GM23338 (cell line): ENCODE measurements around the gene C15orf61. TPM values are rescaled to one million over a fixed set of nuclear protein-coding genes. Genes with fewer than 3 reads are reported as not detected.

Source experiments
- ATAC-seq: fragments of 200-7000 bp; cut with Tn5 transposase; 3 replicates; pipeline ENCODE4 v1.9.1; 2020
- DNase-seq: peaks from one replicate; pipeline ENCODE4 v3.0.0-alpha.2; 2015; ENCODE audit warnings: low spot score
- H2AFZ ChIP-seq: fragments of 200-600 bp; sonication (generic); 2 replicates; pipeline ENCODE4 v1.8.0; 2016; ENCODE audit warnings: antibody characterized with exemption, mild to moderate bottlenecking, moderate library complexity
- H3F3A ChIP-seq: fragments of 200-600 bp; sonication (generic); replicated peaks from 2 replicates; pipeline ENCODE4 v1.8.0; 2017; ENCODE audit warnings: antibody characterized with exemption, mixed run types, low read depth
- H3K27ac ChIP-seq: fragments of 200-600 bp; sonication (generic); 2 replicates; pipeline ENCODE4 v1.6.1; 2016; ENCODE audit warnings: low read depth
- H3K27me3 ChIP-seq: fragments of 200-600 bp; sonication (generic); 2 replicates; pipeline ENCODE4 v1.8.0; 2016; ENCODE audit warnings: mild to moderate bottlenecking, mixed run types, moderate library complexity; ENCODE audit not compliant: insufficient read depth
- H3K36me3 ChIP-seq: fragments of 200-600 bp; sonication (generic); 2 replicates; pipeline ENCODE4 v1.8.0; 2016; ENCODE audit warnings: mild to moderate bottlenecking; ENCODE audit not compliant: insufficient read depth
- H3K4me1 ChIP-seq: fragments of 200-600 bp; sonication (generic); 2 replicates; pipeline ENCODE4 v1.8.0; 2016; ENCODE audit warnings: mild to moderate bottlenecking, moderate library complexity; ENCODE audit not compliant: insufficient read depth
- H3K4me2 ChIP-seq: fragments of 200-600 bp; sonication (generic); 2 replicates; pipeline ENCODE4 v1.7.1; 2017; ENCODE audit warnings: mixed run types
- H3K4me3 ChIP-seq: fragments of 200-600 bp; sonication (generic); 2 replicates; pipeline ENCODE4 v1.6.1; 2016; ENCODE audit warnings: mixed run types
- H3K79me2 ChIP-seq: fragments of 200-600 bp; sonication (generic); replicated peaks from 2 replicates; pipeline ENCODE4 v1.8.0; 2017; ENCODE audit warnings: mild to moderate bottlenecking; ENCODE audit not compliant: insufficient read depth
- H3K9me2 ChIP-seq: fragments of 200-600 bp; sonication (generic); 2 replicates; pipeline ENCODE4 v1.8.0; 2017; ENCODE audit not compliant: insufficient read depth
- H4K20me1 ChIP-seq: fragments of 200-600 bp; sonication (generic); replicated peaks from 2 replicates; pipeline ENCODE4 v1.8.0; 2017; ENCODE audit warnings: mild to moderate bottlenecking; ENCODE audit not compliant: insufficient read depth
- H3K27ac Mint-ChIP-seq: 2 replicates; pipeline ENCODE4 v1.8.0; 2020; ENCODE audit warnings: inconsistent platforms, mild to moderate bottlenecking, moderate library complexity, mixed read lengths
- H3K27me3 Mint-ChIP-seq: 3 replicates; pipeline ENCODE4 v1.8.0; 2022; ENCODE audit warnings: low read depth, mild to moderate bottlenecking, moderate library complexity, mixed read lengths, inconsistent platforms; ENCODE audit not compliant: insufficient read depth, poor library complexity
- H3K36me3 Mint-ChIP-seq: 3 replicates; pipeline ENCODE4 v1.8.0; 2021; ENCODE audit warnings: low read depth, mild to moderate bottlenecking, inconsistent platforms, moderate library complexity, mixed read lengths
- H3K4me1 Mint-ChIP-seq: 3 replicates; pipeline ENCODE4 v1.8.0; 2020; ENCODE audit warnings: mild to moderate bottlenecking, inconsistent platforms, mixed read lengths
- H3K4me3 Mint-ChIP-seq: 3 replicates; pipeline ENCODE4 v1.8.0; 2021; ENCODE audit warnings: moderate library complexity, mild to moderate bottlenecking, inconsistent platforms, mixed read lengths
- H3K9me3 Mint-ChIP-seq: 3 replicates; pipeline ENCODE4 v1.8.0; 2020; ENCODE audit warnings: moderate library complexity, mild to moderate bottlenecking, inconsistent platforms, mixed read lengths
- CREB1 ChIP-seq: fragments of 250-450 bp; sonication (Bioruptor Pico); IDR thresholded peaks from 2 replicates; pipeline ENCODE4 v1.5.0; 2020; ENCODE audit warnings: low read depth, mild to moderate bottlenecking, moderate library complexity
- EZH2 ChIP-seq: fragments of 200-600 bp; sonication (generic); IDR thresholded peaks from one replicate; pipeline ENCODE4 v1.8.0; 2017; ENCODE audit warnings: antibody characterized with exemption, mild to moderate bottlenecking, low read depth; ENCODE audit not compliant: unreplicated experiment
- EZH2phosphoT487 ChIP-seq: fragments of 200-600 bp; sonication (generic); IDR thresholded peaks from one replicate; pipeline ENCODE4 v1.8.1; 2018; ENCODE audit warnings: antibody characterized with exemption; ENCODE audit not compliant: unreplicated experiment
- JUNB ChIP-seq: IDR thresholded peaks from one replicate; pipeline ENCODE4 v1.6.1; 2016; ENCODE audit warnings: antibody characterized with exemption; ENCODE audit not compliant: unreplicated experiment
- NANOG ChIP-seq: IDR thresholded peaks from 2 replicates; pipeline ENCODE4 v1.6.1; 2016; ENCODE audit warnings: antibody characterized with exemption, borderline replicate concordance
- POLR2AphosphoS5 ChIP-seq: IDR thresholded peaks from 2 replicates; pipeline ENCODE4 v1.6.1; 2016; ENCODE audit warnings: antibody characterized with exemption, low read depth
- STAT1 ChIP-seq: IDR thresholded peaks from one replicate; pipeline ENCODE4 v1.6.1; 2016; ENCODE audit warnings: antibody characterized with exemption; ENCODE audit not compliant: unreplicated experiment
- ZNF114 ChIP-seq: fragments of 250-450 bp; sonication (Bioruptor Pico); IDR thresholded peaks from 2 replicates; pipeline ENCODE4 v1.5.0; 2020; ENCODE audit warnings: mild to moderate bottlenecking, moderate library complexity
- ZNF331 ChIP-seq: fragments of 250-450 bp; sonication (Bioruptor Pico); IDR thresholded peaks from 2 replicates; pipeline ENCODE4 v1.5.0; 2020; ENCODE audit warnings: low read depth, mild to moderate bottlenecking, moderate library complexity
- polyA plus RNA-seq: library from polyadenylated mRNA; unstranded; fragments of >200 nt; fragmentation: Nextera tagmentation; extraction: Ambion mirVana; gene quantifications from 2 replicates; pipeline ENCODE4 v1.2.1, GENCODE V29; 2016
- total RNA-seq: library from RNA; depleted of rRNA; stranded (reverse); fragments of >200 nt; shearing (Covaris generic); gene quantifications from 2 replicates; pipeline ENCODE4 v1.2.3, GENCODE V29; 2014
- TF ChIP-seq, protein P1 (sequence below): IDR thresholded peaks from one replicate; pipeline ENCODE4 v1.6.1; 2018; ENCODE audit warnings: antibody characterized with exemption; ENCODE audit not compliant: unreplicated experiment
- TF ChIP-seq, protein P2 (sequence below), 2 experiments: fragments of 200-600 bp in 1 of 2; sonication (generic) in 1 of 2; conservative IDR thresholded peaks; 2 replicates each; pipeline versions ENCODE4 v1.5.1 to v1.6.1; 2016 to 2017; ENCODE audit warnings: antibody characterized with exemption in 2 of 2, low read depth in 2 of 2, mild to moderate bottlenecking in 2 of 2, moderate library complexity in 1 of 2
- TF ChIP-seq, protein P3 (sequence below): IDR thresholded peaks from 2 replicates; pipeline ENCODE4 v1.6.1; 2016; ENCODE audit warnings: antibody characterized with exemption
- TF ChIP-seq, protein P4 (sequence below): fragments of 250-450 bp; sonication (Bioruptor Pico); IDR thresholded peaks from 2 replicates; pipeline ENCODE4 v1.5.0; 2020; ENCODE audit warnings: mild to moderate bottlenecking, moderate library complexity

The C15orf61 gene
- total and polyA plus RNA-seq, 2 experiments from 2014 or later: 1.8 to 5.9 TPM

DNA sequence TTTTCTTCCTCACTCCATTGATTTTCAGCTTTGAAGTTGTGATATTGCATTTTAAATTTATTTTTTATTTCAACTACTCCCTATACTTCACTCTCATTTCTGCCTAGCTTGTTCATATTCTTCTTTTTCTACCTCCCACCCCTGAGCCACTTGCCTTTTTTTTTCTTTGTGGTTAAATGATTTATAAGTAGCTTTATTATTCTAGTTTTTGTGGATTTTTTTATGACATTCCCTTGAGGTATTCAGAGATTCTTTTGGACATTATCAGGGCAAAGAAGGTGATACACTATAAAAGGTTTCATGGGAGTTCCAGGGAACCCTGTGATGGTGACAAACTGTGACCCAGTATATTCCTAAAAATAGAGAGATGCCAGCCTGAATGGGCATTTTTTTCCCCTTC lies 3.3 kb downstream of the C15orf61 start:
- DNase-seq (no peak), ATAC-seq (no peak)
- no peaks in the 10 kb centered on the region for H3K9me2 ChIP-seq
- TF ChIP-seq, protein P1, sequence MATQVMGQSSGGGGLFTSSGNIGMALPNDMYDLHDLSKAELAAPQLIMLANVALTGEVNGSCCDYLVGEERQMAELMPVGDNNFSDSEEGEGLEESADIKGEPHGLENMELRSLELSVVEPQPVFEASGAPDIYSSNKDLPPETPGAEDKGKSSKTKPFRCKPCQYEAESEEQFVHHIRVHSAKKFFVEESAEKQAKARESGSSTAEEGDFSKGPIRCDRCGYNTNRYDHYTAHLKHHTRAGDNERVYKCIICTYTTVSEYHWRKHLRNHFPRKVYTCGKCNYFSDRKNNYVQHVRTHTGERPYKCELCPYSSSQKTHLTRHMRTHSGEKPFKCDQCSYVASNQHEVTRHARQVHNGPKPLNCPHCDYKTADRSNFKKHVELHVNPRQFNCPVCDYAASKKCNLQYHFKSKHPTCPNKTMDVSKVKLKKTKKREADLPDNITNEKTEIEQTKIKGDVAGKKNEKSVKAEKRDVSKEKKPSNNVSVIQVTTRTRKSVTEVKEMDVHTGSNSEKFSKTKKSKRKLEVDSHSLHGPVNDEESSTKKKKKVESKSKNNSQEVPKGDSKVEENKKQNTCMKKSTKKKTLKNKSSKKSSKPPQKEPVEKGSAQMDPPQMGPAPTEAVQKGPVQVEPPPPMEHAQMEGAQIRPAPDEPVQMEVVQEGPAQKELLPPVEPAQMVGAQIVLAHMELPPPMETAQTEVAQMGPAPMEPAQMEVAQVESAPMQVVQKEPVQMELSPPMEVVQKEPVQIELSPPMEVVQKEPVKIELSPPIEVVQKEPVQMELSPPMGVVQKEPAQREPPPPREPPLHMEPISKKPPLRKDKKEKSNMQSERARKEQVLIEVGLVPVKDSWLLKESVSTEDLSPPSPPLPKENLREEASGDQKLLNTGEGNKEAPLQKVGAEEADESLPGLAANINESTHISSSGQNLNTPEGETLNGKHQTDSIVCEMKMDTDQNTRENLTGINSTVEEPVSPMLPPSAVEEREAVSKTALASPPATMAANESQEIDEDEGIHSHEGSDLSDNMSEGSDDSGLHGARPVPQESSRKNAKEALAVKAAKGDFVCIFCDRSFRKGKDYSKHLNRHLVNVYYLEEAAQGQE: no peak
- TF ChIP-seq ZNF114 (CRISPR knock-in tag) (no peak), ZNF331 (no peak), EZH2 (no peak), POLR2AphosphoS5 (no peak), EZH2phosphoT487 (no peak), CREB1 (CRISPR knock-in tag) (no peak), JUNB (no peak), STAT1 (no peak), NANOG (no peak)
- TF ChIP-seq, protein P2, sequence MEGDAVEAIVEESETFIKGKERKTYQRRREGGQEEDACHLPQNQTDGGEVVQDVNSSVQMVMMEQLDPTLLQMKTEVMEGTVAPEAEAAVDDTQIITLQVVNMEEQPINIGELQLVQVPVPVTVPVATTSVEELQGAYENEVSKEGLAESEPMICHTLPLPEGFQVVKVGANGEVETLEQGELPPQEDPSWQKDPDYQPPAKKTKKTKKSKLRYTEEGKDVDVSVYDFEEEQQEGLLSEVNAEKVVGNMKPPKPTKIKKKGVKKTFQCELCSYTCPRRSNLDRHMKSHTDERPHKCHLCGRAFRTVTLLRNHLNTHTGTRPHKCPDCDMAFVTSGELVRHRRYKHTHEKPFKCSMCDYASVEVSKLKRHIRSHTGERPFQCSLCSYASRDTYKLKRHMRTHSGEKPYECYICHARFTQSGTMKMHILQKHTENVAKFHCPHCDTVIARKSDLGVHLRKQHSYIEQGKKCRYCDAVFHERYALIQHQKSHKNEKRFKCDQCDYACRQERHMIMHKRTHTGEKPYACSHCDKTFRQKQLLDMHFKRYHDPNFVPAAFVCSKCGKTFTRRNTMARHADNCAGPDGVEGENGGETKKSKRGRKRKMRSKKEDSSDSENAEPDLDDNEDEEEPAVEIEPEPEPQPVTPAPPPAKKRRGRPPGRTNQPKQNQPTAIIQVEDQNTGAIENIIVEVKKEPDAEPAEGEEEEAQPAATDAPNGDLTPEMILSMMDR (conservative IDR thresholded peaks at IDR 0.05; ENCODE audit: low read depth in 2 of 2): no peak
- TF ChIP-seq, protein P3, sequence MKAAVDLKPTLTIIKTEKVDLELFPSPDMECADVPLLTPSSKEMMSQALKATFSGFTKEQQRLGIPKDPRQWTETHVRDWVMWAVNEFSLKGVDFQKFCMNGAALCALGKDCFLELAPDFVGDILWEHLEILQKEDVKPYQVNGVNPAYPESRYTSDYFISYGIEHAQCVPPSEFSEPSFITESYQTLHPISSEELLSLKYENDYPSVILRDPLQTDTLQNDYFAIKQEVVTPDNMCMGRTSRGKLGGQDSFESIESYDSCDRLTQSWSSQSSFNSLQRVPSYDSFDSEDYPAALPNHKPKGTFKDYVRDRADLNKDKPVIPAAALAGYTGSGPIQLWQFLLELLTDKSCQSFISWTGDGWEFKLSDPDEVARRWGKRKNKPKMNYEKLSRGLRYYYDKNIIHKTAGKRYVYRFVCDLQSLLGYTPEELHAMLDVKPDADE: no peak
- TF ChIP-seq, protein P4, sequence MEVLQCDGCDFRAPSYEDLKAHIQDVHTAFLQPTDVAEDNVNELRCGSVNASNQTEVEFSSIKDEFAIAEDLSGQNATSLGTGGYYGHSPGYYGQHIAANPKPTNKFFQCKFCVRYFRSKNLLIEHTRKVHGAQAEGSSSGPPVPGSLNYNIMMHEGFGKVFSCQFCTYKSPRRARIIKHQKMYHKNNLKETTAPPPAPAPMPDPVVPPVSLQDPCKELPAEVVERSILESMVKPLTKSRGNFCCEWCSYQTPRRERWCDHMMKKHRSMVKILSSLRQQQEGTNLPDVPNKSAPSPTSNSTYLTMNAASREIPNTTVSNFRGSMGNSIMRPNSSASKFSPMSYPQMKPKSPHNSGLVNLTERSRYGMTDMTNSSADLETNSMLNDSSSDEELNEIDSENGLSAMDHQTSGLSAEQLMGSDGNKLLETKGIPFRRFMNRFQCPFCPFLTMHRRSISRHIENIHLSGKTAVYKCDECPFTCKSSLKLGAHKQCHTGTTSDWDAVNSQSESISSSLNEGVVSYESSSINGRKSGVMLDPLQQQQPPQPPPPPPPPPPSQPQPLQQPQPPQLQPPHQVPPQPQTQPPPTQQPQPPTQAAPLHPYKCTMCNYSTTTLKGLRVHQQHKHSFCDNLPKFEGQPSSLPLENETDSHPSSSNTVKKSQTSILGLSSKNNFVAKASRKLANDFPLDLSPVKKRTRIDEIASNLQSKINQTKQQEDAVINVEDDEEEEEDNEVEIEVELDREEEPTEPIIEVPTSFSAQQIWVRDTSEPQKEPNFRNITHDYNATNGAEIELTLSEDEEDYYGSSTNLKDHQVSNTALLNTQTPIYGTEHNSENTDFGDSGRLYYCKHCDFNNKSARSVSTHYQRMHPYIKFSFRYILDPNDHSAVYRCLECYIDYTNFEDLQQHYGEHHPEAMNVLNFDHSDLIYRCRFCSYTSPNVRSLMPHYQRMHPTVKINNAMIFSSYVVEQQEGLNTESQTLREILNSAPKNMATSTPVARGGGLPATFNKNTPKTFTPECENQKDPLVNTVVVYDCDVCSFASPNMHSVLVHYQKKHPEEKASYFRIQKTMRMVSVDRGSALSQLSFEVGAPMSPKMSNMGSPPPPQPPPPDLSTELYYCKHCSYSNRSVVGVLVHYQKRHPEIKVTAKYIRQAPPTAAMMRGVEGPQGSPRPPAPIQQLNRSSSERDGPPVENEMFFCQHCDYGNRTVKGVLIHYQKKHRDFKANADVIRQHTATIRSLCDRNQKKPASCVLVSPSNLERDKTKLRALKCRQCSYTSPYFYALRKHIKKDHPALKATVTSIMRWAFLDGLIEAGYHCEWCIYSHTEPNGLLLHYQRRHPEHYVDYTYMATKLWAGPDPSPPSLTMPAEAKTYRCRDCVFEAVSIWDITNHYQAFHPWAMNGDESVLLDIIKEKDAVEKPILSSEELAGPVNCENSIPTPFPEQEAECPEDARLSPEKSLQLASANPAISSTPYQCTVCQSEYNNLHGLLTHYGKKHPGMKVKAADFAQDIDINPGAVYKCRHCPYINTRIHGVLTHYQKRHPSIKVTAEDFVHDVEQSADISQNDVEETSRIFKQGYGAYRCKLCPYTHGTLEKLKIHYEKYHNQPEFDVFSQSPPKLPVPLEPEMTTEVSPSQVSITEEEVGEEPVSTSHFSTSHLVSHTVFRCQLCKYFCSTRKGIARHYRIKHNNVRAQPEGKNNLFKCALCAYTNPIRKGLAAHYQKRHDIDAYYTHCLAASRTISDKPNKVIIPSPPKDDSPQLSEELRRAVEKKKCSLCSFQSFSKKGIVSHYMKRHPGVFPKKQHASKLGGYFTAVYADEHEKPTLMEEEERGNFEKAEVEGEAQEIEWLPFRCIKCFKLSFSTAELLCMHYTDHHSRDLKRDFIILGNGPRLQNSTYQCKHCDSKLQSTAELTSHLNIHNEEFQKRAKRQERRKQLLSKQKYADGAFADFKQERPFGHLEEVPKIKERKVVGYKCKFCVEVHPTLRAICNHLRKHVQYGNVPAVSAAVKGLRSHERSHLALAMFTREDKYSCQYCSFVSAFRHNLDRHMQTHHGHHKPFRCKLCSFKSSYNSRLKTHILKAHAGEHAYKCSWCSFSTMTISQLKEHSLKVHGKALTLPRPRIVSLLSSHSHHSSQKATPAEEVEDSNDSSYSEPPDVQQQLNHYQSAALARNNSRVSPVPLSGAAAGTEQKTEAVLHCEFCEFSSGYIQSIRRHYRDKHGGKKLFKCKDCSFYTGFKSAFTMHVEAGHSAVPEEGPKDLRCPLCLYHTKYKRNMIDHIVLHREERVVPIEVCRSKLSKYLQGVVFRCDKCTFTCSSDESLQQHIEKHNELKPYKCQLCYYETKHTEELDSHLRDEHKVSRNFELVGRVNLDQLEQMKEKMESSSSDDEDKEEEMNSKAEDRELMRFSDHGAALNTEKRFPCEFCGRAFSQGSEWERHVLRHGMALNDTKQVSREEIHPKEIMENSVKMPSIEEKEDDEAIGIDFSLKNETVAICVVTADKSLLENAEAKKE: no peak
- H3K4me2 ChIP-seq: no peak overlapping the region
- Mint-ChIP-seq H3K27ac (no peak overlapping the region), H3K4me3 (no peak overlapping the region), H3K36me3 (no peaks in the 10 kb centered on the region), H3K9me3 (no peaks in the 10 kb centered on the region), H3K4me1 (peaks cover 27% of the 10 kb centered on the region; the same call in 2 of the 3 replicates), H3K27me3 (peaks cover 6% of the 10 kb centered on the region)
- H3K27ac ChIP-seq: no peak overlapping the region
- peaks cover 8% of the 10 kb centered on the region for H3K79me2 ChIP-seq
- H3K4me3 ChIP-seq: no peak overlapping the region
- H2AFZ ChIP-seq: no peak overlapping the region
- H3K4me1 ChIP-seq: peaks cover 22% of the 10 kb centered on the region
- peaks cover 6% of the 10 kb centered on the region for H4K20me1 ChIP-seq
- H3K36me3 ChIP-seq: no peaks in the 10 kb centered on the region
- peaks cover 30% of the 10 kb centered on the region for H3K27me3 ChIP-seq
- H3F3A ChIP-seq: peaks cover 14% of the 10 kb centered on the region; the same call in 1 of the 2 replicates
